Prostate gland (tissue), 2 donors: ENCODE measurements around the gene DRC7.

Experiments
- CTCF ChIP-seq, 4 experiments: fragments of 200-600 bp in 2 of 4; fragments of 450-650 bp in 2 of 4; sonication (generic) in 2 of 4; IDR thresholded peaks; 1 replicate in 3 of 4; 2 replicates in 1 of 4; pipeline ENCODE4 v1.5.1; 2016 to 2019; ENCODE audit warnings: antibody characterized with exemption in 4 of 4, mild to moderate bottlenecking in 2 of 4, moderate library complexity in 2 of 4
- POLR2A ChIP-seq: fragments of 450-650 bp; IDR thresholded peaks from one replicate; pipeline ENCODE4 v1.6.1; 2016; ENCODE audit warnings: antibody characterized with exemption, mild to moderate bottlenecking
- POLR2AphosphoS5 ChIP-seq: sonication (generic); formaldehyde crosslinking; IDR thresholded peaks from one replicate; pipeline ENCODE4 v1.6.1; 2017; ENCODE audit warnings: antibody characterized with exemption

- no peak for TF ChIP-seq POLR2AphosphoS5
- no peak for TF ChIP-seq CTCF (IDR thresholded peaks at IDR 0.05)
- TF ChIP-seq POLR2A: no peak
These were observed 4.6 kb upstream of the DRC7 start for GRCh38 chr16:57689762-57690558.
